ENCODE results near the gene ALDH1A3.

The ALDH1A3 gene

GRCh38 chr15:100898661-100899462 is 19.2 kb downstream of the ALDH1A3 start:
- Histone ChIP-seq H3K4me2 (no peak overlapping the region), H3K4me1 (peaks cover 6% of the 10 kb centered on the region), H3K9me3 (no peaks in the 10 kb centered on the region), H3K27ac (no peak overlapping the region), H3K36me3 (no peaks in the 10 kb centered on the region), H3K4me3 (no peak overlapping the region), H3K27me3 (peaks cover 7% of the 10 kb centered on the region), H4K20me1 (no peaks in the 10 kb centered on the region; the same call in 1 of the 2 replicates), H3K9ac (no peak overlapping the region)
- no peak for TF ChIP-seq Cebpa-rat (IDR thresholded peaks at IDR 0.05)

- Histone ChIP-seq H3K27ac (no peak overlapping the region), H3K9me3 (no peaks in the 10 kb centered on the region), H3K36me3 (no peaks in the 10 kb centered on the region), H3K4me2 (no peak overlapping the region), H3K4me3 (no peak overlapping the region), H3K4me1 (peaks cover 6% of the 10 kb centered on the region), H4K20me1 (no peaks in the 10 kb centered on the region; the same call in 1 of the 2 replicates), H3K27me3 (no peaks in the 10 kb centered on the region), H3K9ac (no peak overlapping the region)
- no peak for TF ChIP-seq Cebpa-rat (IDR thresholded peaks at IDR 0.05)
These were observed 20.0 kb downstream of the ALDH1A3 start for GRCh38 chr15:100899601-100900000.

- Histone ChIP-seq H3K4me3 (no peak overlapping the region), H3K27ac (no peak overlapping the region), H3K9me3 (no peaks in the 10 kb centered on the region), H3K9ac (no peak overlapping the region), H4K20me1 (no peaks in the 10 kb centered on the region; the same call in 1 of the 2 replicates), H3K4me2 (no peak overlapping the region), H3K4me1 (peaks cover 6% of the 10 kb centered on the region), H3K27me3 (no peaks in the 10 kb centered on the region), H3K36me3 (no peaks in the 10 kb centered on the region)
- no peak for TF ChIP-seq Cebpa-rat (IDR thresholded peaks at IDR 0.05)
These were observed 20.6 kb downstream of the ALDH1A3 start for GRCh38 chr15:100900136-100900794.

GRCh38 chr15:100900795-100901169 is 21.2 kb downstream of the ALDH1A3 start:
- Histone ChIP-seq H3K9ac (no peak overlapping the region), H4K20me1 (no peaks in the 10 kb centered on the region; the same call in 1 of the 2 replicates), H3K4me3 (no peak overlapping the region), H3K36me3 (no peaks in the 10 kb centered on the region), H3K27me3 (no peaks in the 10 kb centered on the region), H3K9me3 (no peaks in the 10 kb centered on the region), H3K4me1 (peaks cover 6% of the 10 kb centered on the region), H3K27ac (no peak overlapping the region), H3K4me2 (no peak overlapping the region)
- TF ChIP-seq Cebpa-rat (IDR thresholded peaks at IDR 0.05) = no peak

GRCh38 chr15:100901296-100901695 is 21.7 kb downstream of the ALDH1A3 start:
- Histone ChIP-seq H3K27me3 (no peaks in the 10 kb centered on the region), H4K20me1 (no peaks in the 10 kb centered on the region; the same call in 1 of the 2 replicates), H3K36me3 (no peaks in the 10 kb centered on the region), H3K9me3 (no peaks in the 10 kb centered on the region), H3K4me1 (peaks cover 6% of the 10 kb centered on the region), H3K9ac (no peak overlapping the region), H3K27ac (no peak overlapping the region), H3K4me3 (no peak overlapping the region), H3K4me2 (no peak overlapping the region)
- TF ChIP-seq Cebpa-rat (IDR thresholded peaks at IDR 0.05) = no peak

GRCh38 chr15:100901702-100902435 is 22.2 kb downstream of the ALDH1A3 start:
- H3K4me3 ChIP-seq = no peak overlapping the region
- peaks cover 6% of the 10 kb centered on the region for H3K4me1 ChIP-seq
- H3K9ac ChIP-seq = no peak overlapping the region
- no peak for TF ChIP-seq Cebpa-rat (IDR thresholded peaks at IDR 0.05)
- no peaks in the 10 kb centered on the region for H4K20me1 ChIP-seq
- H3K27ac ChIP-seq = no peak overlapping the region
- H3K4me2 ChIP-seq = peak overlapping the region; percentile 39
- no peaks in the 10 kb centered on the region for H3K9me3 ChIP-seq
- H3K36me3 ChIP-seq = no peaks in the 10 kb centered on the region
- no peaks in the 10 kb centered on the region for H3K27me3 ChIP-seq

GRCh38 chr15:100902436-100903167 is 23.0 kb downstream of the ALDH1A3 start:
- H3K27me3 ChIP-seq = no peaks in the 10 kb centered on the region
- H4K20me1 ChIP-seq = no peaks in the 10 kb centered on the region
- H3K27ac ChIP-seq = no peak overlapping the region
- H3K36me3 ChIP-seq = no peaks in the 10 kb centered on the region
- TF ChIP-seq Cebpa-rat (IDR thresholded peaks at IDR 0.05) = no peak
- H3K9ac ChIP-seq = no peak overlapping the region
- H3K9me3 ChIP-seq = no peaks in the 10 kb centered on the region
- peak overlapping the region; percentile 39 for H3K4me2 ChIP-seq
- no peak overlapping the region for H3K4me3 ChIP-seq
- H3K4me1 ChIP-seq = peaks cover 6% of the 10 kb centered on the region

GRCh38 chr15:100903168-100903554 is 23.5 kb downstream of the ALDH1A3 start:
- H3K4me1 ChIP-seq = peaks cover 6% of the 10 kb centered on the region
- H3K9me3 ChIP-seq = no peaks in the 10 kb centered on the region
- H3K9ac ChIP-seq = no peak overlapping the region
- no peaks in the 10 kb centered on the region for H3K27me3 ChIP-seq
- H4K20me1 ChIP-seq = no peaks in the 10 kb centered on the region
- no peak overlapping the region for H3K4me2 ChIP-seq
- TF ChIP-seq Cebpa-rat (IDR thresholded peaks at IDR 0.05) = no peak
- no peak overlapping the region for H3K27ac ChIP-seq
- H3K4me3 ChIP-seq = no peak overlapping the region
- no peaks in the 10 kb centered on the region for H3K36me3 ChIP-seq

- H3K4me1 ChIP-seq = peaks cover 6% of the 10 kb centered on the region
- H3K9ac ChIP-seq = no peak overlapping the region
- H4K20me1 ChIP-seq = no peaks in the 10 kb centered on the region
- H3K36me3 ChIP-seq = no peaks in the 10 kb centered on the region
- H3K27me3 ChIP-seq = no peaks in the 10 kb centered on the region
- H3K27ac ChIP-seq = no peak overlapping the region
- H3K9me3 ChIP-seq = no peaks in the 10 kb centered on the region
- H3K4me3 ChIP-seq = no peak overlapping the region
- H3K4me2 ChIP-seq = no peak overlapping the region
- TF ChIP-seq Cebpa-rat (IDR thresholded peaks at IDR 0.05) = no peak
These were observed 26.2 kb downstream of the ALDH1A3 start for GRCh38 chr15:100905850-100906249.
